H1 (cell line): ENCODE results near the gene ZNF385C. TPM values are rescaled to one million over a fixed set of nuclear protein-coding genes. Genes with fewer than 3 reads are reported as not detected.

Experiments used
- CTCF ChIA-PET: fragments of 300-600 bp; sonication (Branson Sonifier 250); formaldehyde crosslinking; loops from one replicate; lab custom pipeline; 2021; ENCODE audit not compliant: partially characterized antibody; lab: Charles Lee
- POLR2A ChIA-PET: fragments of 300-600 bp; sonication (Branson Sonifier 250); formaldehyde crosslinking; loops from one replicate; lab custom pipeline; 2021; ENCODE audit warnings: inconsistent platforms; ENCODE audit not compliant: partially characterized antibody; lab: Charles Lee
- DNase-seq, 2 experiments: peaks; one replicate each; pipeline versions ENCODE4 v3.0.0 to v3.0.0-alpha.2; 2010 to 2022; ENCODE audit warnings: low spot score in 2 of 2, low read depth in 1 of 2, mixed read lengths in 1 of 2
- FAIRE-seq: peaks from 2 replicates; lab custom pipeline; 2011; peaks lifted over from hg19 to GRCh38; lab: Jason Lieb, UNC
- H2AFZ ChIP-seq: 2 replicates; pipeline ENCODE4 v1.8.1; 2012; ENCODE audit warnings: low read length, inconsistent platforms
- H2AK5ac ChIP-seq: 2 replicates; pipeline ENCODE4 v1.6.1; 2013; ENCODE audit warnings: low read depth, low read length
- H2BK120ac ChIP-seq: replicated peaks from 2 replicates; pipeline ENCODE3; 2013; ENCODE audit warnings: low read depth, low read length, inconsistent platforms
- H2BK12ac ChIP-seq: 2 replicates; pipeline ENCODE4 v1.6.1; 2013; ENCODE audit warnings: low read depth, low read length
- H2BK15ac ChIP-seq: 2 replicates; pipeline ENCODE4 v1.6.1; 2013; ENCODE audit warnings: low read length
- H2BK20ac ChIP-seq: 2 replicates; pipeline ENCODE4 v1.6.1; 2013; ENCODE audit warnings: low read length
- H2BK5ac ChIP-seq: 2 replicates; pipeline ENCODE4 v1.6.1; 2013; ENCODE audit warnings: low read depth, low read length
- H3K14ac ChIP-seq: 2 replicates; pipeline ENCODE4 v1.6.1; 2013; ENCODE audit warnings: inconsistent platforms; ENCODE audit not compliant: insufficient read length
- H3K18ac ChIP-seq: 2 replicates; pipeline ENCODE4 v1.6.1; 2013; ENCODE audit warnings: low read length; ENCODE audit errors: extremely low read depth
- H3K23ac ChIP-seq: 2 replicates; pipeline ENCODE4 v1.6.1; 2013; ENCODE audit warnings: inconsistent platforms; ENCODE audit not compliant: insufficient read length
- H3K23me2 ChIP-seq: 2 replicates; pipeline ENCODE4 v1.6.1; 2013; ENCODE audit warnings: low read depth, low read length
- H3K27ac ChIP-seq: 2 replicates; pipeline ENCODE4 v1.6.1; 2011; ENCODE audit warnings: low read depth, low read length, inconsistent platforms
- H3K27me3 ChIP-seq, 4 experiments: replicated peaks in 1 of 4; 1 replicate in 1 of 4; 2 replicates in 3 of 4; pipeline versions ENCODE4 v1.6.1 to v1.8.1; 2011 to 2013; ENCODE audit warnings: low read length in 3 of 4, mild to moderate bottlenecking in 3 of 4, inconsistent platforms in 2 of 4, mixed read lengths in 2 of 4, moderate library complexity in 1 of 4; ENCODE audit not compliant: control insufficient read depth in 3 of 4, insufficient read depth in 3 of 4; ENCODE audit errors: extremely low read depth in 1 of 4
- H3K36me3 ChIP-seq, 4 experiments: 2 replicates each; pipeline versions ENCODE4 v1.6.1 to v1.8.1; 2011 to 2013; ENCODE audit warnings: mild to moderate bottlenecking in 4 of 4, low read length in 3 of 4, moderate library complexity in 2 of 4, control low read depth in 1 of 4, inconsistent platforms in 1 of 4; ENCODE audit not compliant: insufficient read depth in 4 of 4, control insufficient read depth in 2 of 4
- H3K4ac ChIP-seq: replicated peaks from 2 replicates; pipeline ENCODE3; 2013; ENCODE audit warnings: low read length, low read depth, mixed read lengths, inconsistent platforms; ENCODE audit not compliant: insufficient read length
- H3K4me1 ChIP-seq, 4 experiments: replicated peaks in 1 of 4; 1 replicate in 1 of 4; 2 replicates in 3 of 4; pipeline versions ENCODE4 v1.6.1 to v1.8.1; 2011 to 2013; ENCODE audit warnings: low read length in 3 of 4, inconsistent platforms in 2 of 4, mixed read lengths in 1 of 4; ENCODE audit not compliant: insufficient read depth in 4 of 4, control insufficient read depth in 3 of 4
- H3K4me2 ChIP-seq, 2 experiments: 2 replicates each; pipeline versions ENCODE4 v1.6.1 to v1.8.1; 2011 to 2013; ENCODE audit warnings: low read depth in 2 of 2, low read length in 2 of 2, control low read depth in 1 of 2, inconsistent platforms in 1 of 2, mild to moderate bottlenecking in 1 of 2; ENCODE audit not compliant: insufficient read depth in 1 of 2
- H3K4me3 ChIP-seq, 4 experiments: fragments of 200-600, 300-600 bp in 1 of 4; sonication (generic), shearing (Covaris generic), sonication (Bioruptor Twin) in 1 of 4; 2 replicates each; pipeline versions ENCODE4 v1.5.1 to v1.8.1; 2011 to 2016; ENCODE audit warnings: low read length in 4 of 4, low read depth in 3 of 4, control low read depth in 2 of 4, inconsistent platforms in 2 of 4, mild to moderate bottlenecking in 2 of 4, mixed read lengths in 1 of 4, moderate library complexity in 1 of 4; ENCODE audit not compliant: insufficient read depth in 2 of 4; ENCODE audit errors: extremely low read depth in 1 of 4
- H3K56ac ChIP-seq: replicated peaks from 2 replicates; pipeline ENCODE3; 2013; ENCODE audit warnings: low read depth, mild to moderate bottlenecking, mixed read lengths, low read length, inconsistent platforms; ENCODE audit not compliant: insufficient read length
- H3K79me1 ChIP-seq: 2 replicates; pipeline ENCODE4 v1.6.1; 2013; ENCODE audit warnings: low read depth, low read length, control low read depth
- H3K79me2 ChIP-seq, 2 experiments: 2 replicates each; pipeline versions ENCODE4 v1.6.1 to v1.8.1; 2012 to 2013; ENCODE audit warnings: low read length in 2 of 2, mild to moderate bottlenecking in 2 of 2, inconsistent platforms in 1 of 2; ENCODE audit not compliant: insufficient read depth in 2 of 2, control insufficient read depth in 1 of 2
- H3K9ac ChIP-seq, 4 experiments: replicated peaks in 1 of 4; 1 replicate in 1 of 4; 2 replicates in 3 of 4; pipeline versions ENCODE4 v1.6.1 to v1.8.1; 2011 to 2013; ENCODE audit warnings: low read depth in 3 of 4, low read length in 3 of 4, control low read depth in 2 of 4, mild to moderate bottlenecking in 2 of 4, moderate library complexity in 2 of 4, inconsistent platforms in 1 of 4; ENCODE audit errors: extremely low read depth in 1 of 4
- H3K9me3 ChIP-seq, 2 experiments: 2 replicates each; pipeline versions ENCODE4 v1.6.1 to v1.8.1; 2012 to 2013; ENCODE audit warnings: mild to moderate bottlenecking in 2 of 2, moderate library complexity in 2 of 2, control low read depth in 1 of 2, inconsistent platforms in 1 of 2, low read depth in 1 of 2, low read length in 1 of 2, mixed read lengths in 1 of 2; ENCODE audit not compliant: insufficient read depth in 2 of 2
- H4K20me1 ChIP-seq, 2 experiments: replicated peaks in 1 of 2; 2 replicates each; pipeline versions ENCODE3 to v1.8.1; 2011 to 2013; ENCODE audit warnings: inconsistent platforms in 2 of 2, low read length in 2 of 2, mild to moderate bottlenecking in 1 of 2; ENCODE audit not compliant: insufficient read depth in 2 of 2, control insufficient read depth in 1 of 2
- H4K5ac ChIP-seq: 2 replicates; pipeline ENCODE4 v1.6.1; 2013; ENCODE audit warnings: low read length, low read depth, mixed read lengths, inconsistent platforms; ENCODE audit not compliant: insufficient read length
- H4K8ac ChIP-seq: 2 replicates; pipeline ENCODE4 v1.8.0; 2013; ENCODE audit warnings: mild to moderate bottlenecking, moderate library complexity, low read length, inconsistent platforms; ENCODE audit not compliant: insufficient read depth; ENCODE audit errors: extremely low read depth
- H4K91ac ChIP-seq: replicated peaks from 2 replicates; pipeline ENCODE3; 2013; ENCODE audit warnings: low read length, mixed read lengths, inconsistent platforms; ENCODE audit not compliant: insufficient read length
- CBX8 ChIP-seq: fragments of 300-800, 300-1000 bp; sonication (generic); IDR thresholded peaks from 2 replicates; pipeline ENCODE4 v1.7.1; 2016; ENCODE audit warnings: low read depth, low read length, borderline replicate concordance
- GTF2F1 ChIP-seq: IDR thresholded peaks from 2 replicates; pipeline ENCODE4 v1.6.1; 2012; ENCODE audit warnings: low read depth, low read length, improper control_type of control experiment, borderline replicate concordance
- SRF ChIP-seq: IDR thresholded peaks from 2 replicates; pipeline ENCODE4 v1.6.1; 2011; ENCODE audit warnings: mild to moderate bottlenecking, low read depth, low read length, moderate library complexity
- TAF7 ChIP-seq: optimal IDR thresholded peaks from 2 replicates; pipeline ENCODE3; 2011; ENCODE audit warnings: low read depth, mild to moderate bottlenecking, inconsistent platforms, low read length, moderate library complexity, borderline replicate concordance
- USF2 ChIP-seq: IDR thresholded peaks from 2 replicates; pipeline ENCODE4 v1.6.1; 2011; ENCODE audit warnings: low read length, improper control_type of control experiment
- WGBS, 2 experiments: shearing (Covaris generic) in 1 of 2; methylation state at CpG; one replicate each; pipeline versions ENCODE4 v1.1.6 to v1.1.7; 2013 to 2015; ENCODE audit warnings: low lambda C conversion rate in 2 of 2, mixed read lengths in 2 of 2, inconsistent platforms in 1 of 2, low coverage in 1 of 2, missing lambda C conversion rate in 1 of 2; ENCODE audit not compliant: insufficient replicate concordance in 2 of 2, insufficient coverage in 1 of 2, insufficient read length in 1 of 2; ENCODE audit errors: extremely low coverage in 1 of 2, missing lambda C conversion rate in 1 of 2; 5-methylcytosine and 5-hydroxymethylcytosine counted together
- polyA plus RNA-seq, 7 experiments: library from polyadenylated mRNA; depleted of rRNA in 3 of 7; stranded (reverse) in 5 of 7; unstranded in 2 of 7; fragments of >200 nt in 5 of 7; fragments of 200-250 nt in 2 of 7; gene quantifications; 1 replicate in 5 of 7; 2 replicates in 1 of 7; 4 replicates in 1 of 7; pipeline versions ENCODE4 v1.2.1 to v1.2.3, GENCODE V29; 2011 to 2013; ENCODE audit warnings: missing spikeins in 2 of 7, mixed read lengths in 2 of 7
- total RNA-seq: library from RNA; stranded (reverse); fragmentation: NEBNext Ultra II Directional; extraction: Animal tissue kit (Norgen Biotek cat#: 25700); gene quantifications from 2 replicates; pipeline ENCODE4 v1.2.1, GENCODE V29; 2021

The ZNF385C gene
- total and polyA plus RNA-seq, 2 of the 8 experiments (the other 6 are each of a cell fraction or from before 2014, with no cell fraction given) = 3.9 to 6.1 TPM

GRCh38 chr17:42065201-42065600 lies 33.1 kb downstream of the ZNF385C start:
- no peaks in the 10 kb centered on the region for H4K20me1 ChIP-seq
- DNase-seq (no peak), FAIRE-seq (no peak)
- no peak overlapping the region for H3K4me3 ChIP-seq
- no peaks in the 10 kb centered on the region for H3K27me3 ChIP-seq
- H2BK5ac ChIP-seq = no peak overlapping the region
- H3K79me2 ChIP-seq = no peaks in the 10 kb centered on the region
- H2BK120ac ChIP-seq = no peak overlapping the region
- H4K5ac ChIP-seq = no peak overlapping the region
- no peak overlapping the region for H2AFZ ChIP-seq
- no peak overlapping the region for H2AK5ac ChIP-seq
- H2BK20ac ChIP-seq = no peak overlapping the region
- no peak overlapping the region for H3K9ac ChIP-seq
- H3K4ac ChIP-seq = no peak overlapping the region
- H2BK15ac ChIP-seq = no peak overlapping the region
- no peak overlapping the region for H2BK12ac ChIP-seq
- H3K23me2 ChIP-seq = no peaks in the 10 kb centered on the region; the same call in 1 of the 2 replicates
- TF ChIP-seq SRF = no peak
- TF ChIP-seq USF2 = no peak
- no peak for TF ChIP-seq TAF7
- no peak for TF ChIP-seq GTF2F1
- TF ChIP-seq CBX8 = no peak
- no peaks in the 10 kb centered on the region for H3K79me1 ChIP-seq
- no peak overlapping the region for H3K27ac ChIP-seq
- H3K14ac ChIP-seq = no peak overlapping the region
- H3K18ac ChIP-seq = no peak overlapping the region
- ChIA-PET POLR2A (interaction anchor here (0.8 to 2.5 kb wide), 8 partner anchors 9 to 48 kb away, joined by 3 to 9 read pairs (median 4); partner anchors contain the start of genes DNAJC7 and ZNF385C), CTCF (interaction anchor here (0.8 to 17.0 kb wide), 18 partner anchors 9 to 182 kb away, joined by 3 to 381 read pairs (median 5); partner anchors contain the start of genes C17orf113, DHX58, HSPB9 and KAT2A)
- H3K4me1 ChIP-seq = peaks cover 0 to 7% (median 5%) of the 10 kb centered on the region in 4 experiments; a peak in 6 of 7 replicates
- no peak overlapping the region for H3K56ac ChIP-seq
- WGBS, 2 experiments = 90% methylated on average over 2 of the region's 2 CpGs; no CpG with 5 or more reads in 1 of the 2 experiments
- no peak overlapping the region for H3K4me2 ChIP-seq
- no peaks in the 10 kb centered on the region for H3K36me3 ChIP-seq
- no peak overlapping the region for H4K91ac ChIP-seq
- H3K23ac ChIP-seq = no peak overlapping the region
- H3K9me3 ChIP-seq = no peaks in the 10 kb centered on the region
- H4K8ac ChIP-seq = no peak overlapping the region
